Activated CD4-positive, alpha-beta memory T cell treated with anti-CD3 and anti-CD28 coated beads, Interleukin-2, amount 10 ng/mL, durations not matched to agents 7 days and 5 days (primary cell): ENCODE measurements around the gene FMNL3. TPM values are rescaled to one million over a fixed set of nuclear protein-coding genes. Genes with fewer than 3 reads are reported as not detected.

Experiments
- CTCF ChIA-PET: fragments of 350-600 bp; sonication (Branson Sonifier 250); formaldehyde crosslinking; loops from one replicate; lab custom pipeline; 2021; ENCODE audit warnings: antibody characterized with exemption, inconsistent platforms; lab: Charles Lee
- POLR2A ChIA-PET: fragments of 350-600 bp; sonication (Branson Sonifier 250); formaldehyde crosslinking; loops from one replicate; lab custom pipeline; 2021; ENCODE audit warnings: antibody characterized with exemption; lab: Charles Lee
- DNase-seq: peaks from one replicate; pipeline ENCODE4 v3.0.0-alpha.2; 2020
- H3K27ac Mint-ChIP-seq: one replicate; pipeline ENCODE4 v1.8.0; 2021; ENCODE audit warnings: mild to moderate bottlenecking, mixed read lengths
- H3K27me3 Mint-ChIP-seq: one replicate; pipeline ENCODE4 v1.8.0; 2021; ENCODE audit warnings: mixed read lengths
- H3K36me3 Mint-ChIP-seq: one replicate; pipeline ENCODE4 v1.8.0; 2021; ENCODE audit warnings: low read depth, mixed read lengths
- H3K4me1 Mint-ChIP-seq: one replicate; pipeline ENCODE4 v1.8.0; 2021; ENCODE audit warnings: mixed read lengths
- H3K4me3 Mint-ChIP-seq: one replicate; pipeline ENCODE4 v1.8.0; 2021; ENCODE audit warnings: mild to moderate bottlenecking, mixed read lengths
- H3K9me3 Mint-ChIP-seq: one replicate; pipeline ENCODE4 v1.8.0; 2021; ENCODE audit warnings: mixed read lengths
- total RNA-seq, 2 experiments: library from RNA; stranded (reverse); gene quantifications; one replicate each; pipeline ENCODE4 v1.2.3, GENCODE V29; 2021

FMNL3 gene
- total RNA-seq, 2 experiments from 2014 or later, result 34.7 to 34.9 TPM

- CTCF ChIA-PET, result interaction anchor here (1.6 to 16.9 kb wide), 3 partner anchors 10 to 107 kb away, joined by 6 to 372 read pairs (median 6); partner anchors contain the start of genes FMNL3, PRPF40B and TMBIM6
- POLR2A ChIA-PET, result interaction anchor here (0.9 to 1.5 kb wide), 3 partner anchors 11 to 205 kb away, joined by 3 to 5 read pairs (median 3); partner anchors contain the start of gene PRPF40B
- H3K27me3 Mint-ChIP-seq, result peaks cover 5% of the 10 kb centered on the region
- H3K27ac Mint-ChIP-seq, result no peak overlapping the region
- peak; percentile 29 for DNase-seq
- H3K4me1 Mint-ChIP-seq, result peaks cover 16% of the 10 kb centered on the region
- H3K36me3 Mint-ChIP-seq, result no peaks in the 10 kb centered on the region
- no peaks in the 10 kb centered on the region for H3K9me3 Mint-ChIP-seq
- no peak overlapping the region for H3K4me3 Mint-ChIP-seq
Measured at GRCh38 chr12:49633703-49634345, 73.4 kb downstream of the FMNL3 start.

- no peak overlapping the region for H3K4me3 Mint-ChIP-seq
- POLR2A ChIA-PET, result interaction anchor here (0.6 to 1.5 kb wide), 4 partner anchors 10 to 205 kb away, joined by 3 to 5 read pairs (median 3); partner anchors contain the start of gene PRPF40B
Measured at GRCh38 chr12:49632986-49633702, 74.1 kb downstream of the FMNL3 start.

DNA sequence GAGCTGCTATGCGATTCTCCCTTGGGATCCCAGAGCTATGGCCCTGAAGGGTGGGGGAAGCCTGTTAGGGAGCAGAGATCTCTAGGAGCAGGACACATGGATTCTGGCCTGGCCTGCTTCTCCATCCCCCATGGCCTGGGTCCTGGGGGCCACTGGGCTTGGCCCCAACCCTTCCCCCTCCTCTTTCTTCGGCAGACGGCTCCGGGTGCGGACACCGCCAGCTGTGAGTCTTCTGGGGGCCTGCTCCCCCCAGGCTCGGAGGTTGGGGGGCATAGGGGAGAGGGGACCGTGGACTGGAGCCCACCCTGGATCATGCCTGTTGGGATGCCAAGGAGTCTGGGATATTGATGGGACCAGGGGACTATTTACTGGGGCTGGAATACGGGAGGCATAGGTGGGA, 74.8 kb downstream of the FMNL3 start:
- CTCF ChIA-PET, result interaction anchor here (1.1 to 1.6 kb wide), 2 partner anchors 9 to 109 kb away, joined by 3 to 6 read pairs; partner anchors contain the start of genes PRPF40B and TMBIM6
- Mint-ChIP-seq H3K4me3 (no peak overlapping the region), H3K27ac (no peak overlapping the region), H3K27me3 (peaks cover 5% of the 10 kb centered on the region), H3K4me1 (peaks cover 16% of the 10 kb centered on the region), H3K9me3 (no peaks in the 10 kb centered on the region), H3K36me3 (no peaks in the 10 kb centered on the region)
- POLR2A ChIA-PET, result interaction anchor here (1.2 to 2.0 kb wide), 3 partner anchors 10 to 206 kb away, joined by 3 to 5 read pairs (median 3); no protein-coding TSS in a partner anchor
- DNase-seq, result no peak

More at GRCh38 chr12:49632986-49633702, 74.1 kb downstream of the FMNL3 start:
- Mint-ChIP-seq H3K27ac (no peak overlapping the region), H3K27me3 (peaks cover 5% of the 10 kb centered on the region), H3K36me3 (no peaks in the 10 kb centered on the region), H3K4me1 (peaks cover 16% of the 10 kb centered on the region), H3K9me3 (no peaks in the 10 kb centered on the region)
- CTCF ChIA-PET, result interaction anchor here (1.1 to 1.6 kb wide), 2 partner anchors 10 to 108 kb away, joined by 3 to 6 read pairs; partner anchors contain the start of genes PRPF40B and TMBIM6
- no peak for DNase-seq

DNA sequence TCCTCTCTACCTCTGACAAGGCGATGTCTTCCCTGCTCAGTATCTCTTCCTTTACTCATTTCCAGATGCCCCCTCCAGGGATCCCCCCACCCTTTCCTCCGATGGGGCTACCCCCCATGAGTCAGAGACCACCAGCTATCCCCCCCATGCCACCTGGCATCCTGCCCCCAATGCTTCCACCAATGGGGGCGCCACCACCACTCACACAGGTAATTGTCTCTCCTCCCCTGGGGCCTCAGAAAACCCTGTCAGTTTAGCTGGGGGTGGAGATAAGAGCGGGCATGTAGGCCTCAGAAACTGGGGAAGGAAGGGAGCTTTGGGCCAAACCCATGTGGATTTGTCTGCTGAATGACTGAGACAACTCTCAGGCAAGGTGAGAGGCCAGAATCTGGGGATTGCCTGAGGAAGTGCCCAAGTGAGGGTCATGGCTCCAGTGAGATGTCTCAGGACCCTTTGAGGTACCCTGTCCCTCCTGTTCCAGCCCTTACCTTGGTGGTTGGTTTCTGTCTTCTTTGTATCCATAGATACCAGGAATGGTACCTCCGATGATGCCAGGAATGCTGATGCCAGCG, 75.8 kb downstream of the FMNL3 start:
- POLR2A ChIA-PET, result interaction anchor here (0.8 to 2.0 kb wide), 3 partner anchors 9 to 77 kb away, joined by 3 to 5 read pairs (median 3); no protein-coding TSS in a partner anchor
- H3K27ac Mint-ChIP-seq, result no peak overlapping the region

GRCh38 chr12:49627752-49628360, 79.3 kb downstream of the FMNL3 start:
- no peak for DNase-seq
- Mint-ChIP-seq H3K9me3 (no peaks in the 10 kb centered on the region), H3K4me1 (peaks cover 10% of the 10 kb centered on the region), H3K27me3 (peaks cover 13% of the 10 kb centered on the region), H3K4me3 (no peak overlapping the region), H3K36me3 (no peaks in the 10 kb centered on the region), H3K27ac (no peak overlapping the region)
- ChIA-PET CTCF (interaction anchor here (0.7 to 1.5 kb wide), 2 partner anchors 10 to 515 kb away, joined by 3 to 7 read pairs; no protein-coding TSS in a partner anchor), POLR2A (interaction anchor here (0.9 to 1.1 kb wide), 3 partner anchors 9 to 114 kb away, joined by 3 to 6 read pairs (median 6); partner anchors contain the start of gene TMBIM6)

More for the DNA sequence above, 75.8 kb downstream of the FMNL3 start:
- H3K9me3 Mint-ChIP-seq, result no peaks in the 10 kb centered on the region
- peaks cover 9% of the 10 kb centered on the region for H3K4me1 Mint-ChIP-seq
- no peak for DNase-seq
- H3K4me3 Mint-ChIP-seq, result no peak overlapping the region
- peaks cover 5% of the 10 kb centered on the region for H3K27me3 Mint-ChIP-seq
- CTCF ChIA-PET, result interaction anchor here (0.6 to 0.7 kb wide), 2 partner anchors 21 to 27 kb away, joined by 4 read pairs; no protein-coding TSS in a partner anchor
- no peaks in the 10 kb centered on the region for H3K36me3 Mint-ChIP-seq

DNA sequence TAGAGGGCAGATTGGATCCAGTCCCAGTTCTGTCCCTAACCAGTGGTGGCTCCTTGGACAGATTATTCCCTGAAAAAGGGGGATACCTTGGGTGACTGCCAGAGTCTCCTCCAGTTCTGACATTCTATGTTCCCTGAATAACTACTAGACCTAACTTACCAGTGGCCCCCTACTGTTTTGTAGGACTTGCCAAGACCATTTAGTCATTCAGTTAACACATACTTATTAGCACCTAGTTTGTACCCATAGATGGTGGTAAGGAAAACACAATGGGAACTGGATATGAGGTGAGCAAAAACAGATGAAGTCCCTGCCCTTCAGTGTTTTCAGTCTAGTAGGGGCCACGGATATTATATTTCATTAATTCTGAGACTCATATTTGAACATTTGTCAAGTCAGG, 80.4 kb downstream of the FMNL3 start:
- H3K27me3 Mint-ChIP-seq, result peaks cover 13% of the 10 kb centered on the region
- CTCF ChIA-PET, result interaction anchor here (1.5 kb wide), 1 partner anchor 11 kb away, joined by 7 read pairs; no protein-coding TSS in a partner anchor
- POLR2A ChIA-PET, result interaction anchor here (1.0 kb wide), 1 partner anchor 47 kb away, joined by 6 read pairs; no protein-coding TSS in a partner anchor

DNA sequence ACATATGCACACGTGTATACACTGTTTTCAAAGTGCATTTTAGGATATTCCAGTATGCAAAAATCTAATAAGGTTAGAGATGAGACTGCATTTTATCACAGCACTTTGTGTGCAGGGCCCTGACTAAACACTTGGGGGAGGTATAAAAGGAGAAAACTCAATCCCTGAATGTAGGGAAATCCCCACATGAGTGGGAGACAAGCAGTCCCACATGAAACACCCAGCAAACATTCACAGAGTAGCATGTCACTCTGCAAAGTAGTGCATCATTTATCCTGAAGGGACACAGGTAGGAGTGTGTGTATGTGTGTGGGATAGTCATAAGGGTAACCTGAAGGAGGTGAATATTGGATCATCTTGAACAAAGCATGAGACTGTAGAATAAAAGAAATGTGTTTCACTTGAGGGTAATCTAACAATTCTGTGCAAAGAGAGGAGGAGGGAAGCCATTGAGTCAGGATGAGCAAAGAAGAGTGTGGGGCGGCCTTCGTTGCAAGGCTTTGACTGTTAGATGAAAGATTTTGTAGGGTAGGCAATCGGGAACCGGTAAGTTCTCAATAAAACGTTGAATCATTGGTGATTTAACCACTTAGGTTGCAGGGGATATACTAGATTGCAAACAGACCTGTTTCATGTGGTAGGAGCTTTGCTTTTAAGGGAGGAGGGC, 80.9 kb downstream of the FMNL3 start:
- Mint-ChIP-seq H3K4me3 (no peak overlapping the region), H3K27ac (no peak overlapping the region), H3K9me3 (no peaks in the 10 kb centered on the region), H3K36me3 (no peaks in the 10 kb centered on the region), H3K4me1 (peaks cover 23% of the 10 kb centered on the region), H3K27me3 (peaks cover 14% of the 10 kb centered on the region)
- CTCF ChIA-PET, result interaction anchor here (0.6 to 1.6 kb wide), 3 partner anchors 11 to 482 kb away, joined by 4 to 5 read pairs (median 4); partner anchors contain the start of gene TMBIM6
- no peak for DNase-seq
- POLR2A ChIA-PET, result interaction anchor here (2.1 kb wide), 1 partner anchor 115 kb away, joined by 7 read pairs; the partner anchor contains the start of gene TMBIM6

More for the DNA sequence above, 80.4 kb downstream of the FMNL3 start:
- Mint-ChIP-seq H3K4me1 (peaks cover 18% of the 10 kb centered on the region), H3K9me3 (no peaks in the 10 kb centered on the region), H3K27ac (no peak overlapping the region), H3K4me3 (no peak overlapping the region), H3K36me3 (no peaks in the 10 kb centered on the region)
- DNase-seq, result no peak

GRCh38 chr12:49624921-49625577, 82.2 kb downstream of the FMNL3 start:
- Mint-ChIP-seq H3K36me3 (no peaks in the 10 kb centered on the region), H3K4me1 (peaks cover 27% of the 10 kb centered on the region), H3K27me3 (peaks cover 26% of the 10 kb centered on the region), H3K27ac (no peak overlapping the region), H3K4me3 (peak overlapping the region; percentile 18), H3K9me3 (no peaks in the 10 kb centered on the region)
- ChIA-PET CTCF (interaction anchor here (0.8 to 1.6 kb wide), 3 partner anchors 12 to 267 kb away, joined by 3 to 5 read pairs (median 4); partner anchors contain the start of gene TMBIM6), POLR2A (interaction anchor here (2.1 kb wide), 1 partner anchor 116 kb away, joined by 7 read pairs; the partner anchor contains the start of gene TMBIM6)
- no peak for DNase-seq

GRCh38 chr12:49623142-49623904, 83.9 kb downstream of the FMNL3 start, which contains the start of gene PRPF40B:
PRPF40B (plus strand) TSS chr12:49623561; CDS start chr12:49623591, 30 bp downstream.
- DNase-seq, result peak; percentile 86
- H3K9me3 Mint-ChIP-seq, result no peaks in the 10 kb centered on the region
- H3K4me3 Mint-ChIP-seq, result peak within 1 kb of the TSS; percentile 77
- CTCF ChIA-PET, result interaction anchor here (0.6 to 2.2 kb wide), 14 partner anchors 9 to 276 kb away, joined by 3 to 9 read pairs (median 5); partner anchors contain the start of genes DNAJC22, FAM186B, SPATS2 and TMBIM6
- H3K27me3 Mint-ChIP-seq, result peaks cover 34% of the 10 kb centered on the region
- POLR2A ChIA-PET, result interaction anchor here (0.6 to 2.8 kb wide), 17 partner anchors 10 to 493 kb away, joined by 3 to 18 read pairs (median 5); partner anchors contain the start of genes SPATS2 and TMBIM6
- peak within 1 kb of the TSS; percentile 81 for H3K27ac Mint-ChIP-seq
- H3K4me1 Mint-ChIP-seq, result peaks cover 27% of the 10 kb centered on the region
- H3K36me3 Mint-ChIP-seq, result no peaks in the 10 kb centered on the region
